GM11168 (cell line): ENCODE results near the gene SWT1.

Experiments used
- in situ Hi-C: fragments of 300-500 bp; cut with MboI; formaldehyde crosslinking; loops from one replicate; pipeline ENCODE4 v1.12.0; 2022; ENCODE audit warnings: low sequenced_read_pairs; ENCODE audit not compliant: unreplicated experiment

SWT1 gene

DNA sequence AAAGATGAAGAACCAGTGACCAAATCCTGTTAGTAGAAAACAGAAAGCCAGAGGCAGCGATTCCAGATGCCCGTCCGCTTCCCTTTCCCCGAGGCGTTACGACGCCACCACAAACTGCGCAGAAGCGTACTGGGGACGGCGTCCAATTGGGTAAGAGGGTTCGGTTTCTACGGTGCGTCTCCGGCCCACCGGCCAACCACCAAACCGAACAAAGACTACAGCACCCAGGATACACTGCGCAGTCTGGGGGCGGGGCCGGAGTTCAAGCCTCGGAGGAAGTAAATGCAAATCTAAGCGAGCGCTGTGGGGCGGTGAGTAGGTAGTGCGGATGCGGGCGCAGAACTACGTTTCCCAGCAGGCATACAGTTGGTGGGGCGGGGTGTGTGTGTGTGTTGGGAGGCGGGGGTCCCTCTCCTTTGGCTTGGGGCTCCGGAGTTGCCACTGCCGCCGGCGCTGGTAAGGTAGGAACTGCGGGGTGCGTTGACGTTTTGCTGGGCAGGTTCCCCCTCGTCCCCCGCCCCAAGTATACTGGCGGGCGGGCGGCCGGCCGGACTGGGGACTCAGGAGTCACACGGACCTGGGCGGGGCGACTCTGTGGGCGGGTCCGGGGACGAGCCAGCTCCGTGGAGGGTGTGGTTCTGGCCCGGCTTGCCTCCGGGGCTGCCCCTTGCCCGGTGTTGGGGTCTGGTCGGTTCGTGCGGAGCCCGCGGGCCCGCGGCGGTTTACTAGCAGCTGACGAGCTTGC is at the start of gene SWT1, which contains the start of gene TRMT1L:
Gene SWT1, plus strand, starts transcription at position 314 of the 745 bp plus-strand sequence. CDS start 3,675 bp downstream, outside the sequence.
Gene TRMT1L, minus strand, starts transcription at position 100 of the 745 bp plus-strand sequence. CDS start 241 bp downstream, outside the sequence.
- in situ Hi-C loops, result no loop called here

DNA sequence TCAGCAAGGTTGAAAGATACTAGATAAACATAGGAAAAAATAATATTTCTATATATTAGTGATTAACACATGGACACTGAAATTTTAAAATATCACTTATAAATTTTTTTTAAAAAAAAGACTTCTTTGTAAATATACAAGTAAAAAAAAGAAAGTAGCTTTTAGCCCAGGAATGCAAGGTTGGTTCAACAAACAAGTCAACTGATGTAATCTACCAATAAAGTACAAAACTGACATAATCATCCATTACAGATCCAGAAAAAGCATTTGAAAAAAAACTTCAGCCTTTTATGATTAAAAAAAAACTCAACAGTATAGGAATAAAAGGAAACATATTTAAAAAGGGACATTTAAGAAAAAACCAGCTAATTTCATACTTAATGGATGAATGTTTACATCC is 48.6 kb upstream of the SWT1 start:
- in situ Hi-C loops, result no loop called here

DNA sequence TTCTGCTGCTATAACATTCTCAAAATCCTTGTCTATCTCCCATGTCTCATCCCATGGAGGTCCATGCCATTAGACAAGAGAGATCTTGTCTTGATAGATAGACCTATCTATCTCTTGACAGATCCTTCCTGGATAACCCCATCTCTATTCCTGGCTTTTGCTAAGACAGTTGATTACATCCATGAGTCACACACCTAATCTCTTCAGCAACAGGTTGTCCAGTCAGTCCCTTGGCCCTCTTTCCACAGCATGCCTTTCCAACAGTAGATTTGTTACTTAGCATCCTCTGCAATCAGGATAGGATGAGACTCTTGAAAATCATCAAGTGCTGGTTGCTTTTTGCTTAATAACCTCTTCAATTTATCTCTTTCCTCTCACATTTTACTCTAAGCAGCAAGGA is 46.8 kb upstream of the SWT1 start:
- in situ Hi-C loops, result no loop called here

DNA sequence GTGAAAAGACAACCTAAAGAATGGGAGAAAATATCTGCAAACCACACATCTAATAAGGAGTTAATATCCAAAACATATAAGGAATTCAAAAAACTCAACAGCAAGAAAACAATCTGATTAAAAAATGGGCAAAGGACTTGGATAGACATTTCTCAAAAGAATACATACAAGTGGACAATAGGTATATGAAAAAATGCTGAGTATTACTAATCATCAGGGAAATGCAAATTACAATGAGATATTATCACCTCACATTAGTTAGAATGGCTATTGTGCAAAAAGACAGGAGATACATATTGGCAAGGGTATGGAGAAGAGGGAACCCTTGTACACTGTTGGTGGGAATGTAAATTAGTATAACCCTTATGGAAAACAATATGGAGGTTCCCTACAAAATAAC is 45.1 kb upstream of the SWT1 start:
- in situ Hi-C loops, result no loop called here

GRCh38 chr1:185112356-185112755 is 44.6 kb upstream of the SWT1 start:
- in situ Hi-C loops, result no loop called here

DNA sequence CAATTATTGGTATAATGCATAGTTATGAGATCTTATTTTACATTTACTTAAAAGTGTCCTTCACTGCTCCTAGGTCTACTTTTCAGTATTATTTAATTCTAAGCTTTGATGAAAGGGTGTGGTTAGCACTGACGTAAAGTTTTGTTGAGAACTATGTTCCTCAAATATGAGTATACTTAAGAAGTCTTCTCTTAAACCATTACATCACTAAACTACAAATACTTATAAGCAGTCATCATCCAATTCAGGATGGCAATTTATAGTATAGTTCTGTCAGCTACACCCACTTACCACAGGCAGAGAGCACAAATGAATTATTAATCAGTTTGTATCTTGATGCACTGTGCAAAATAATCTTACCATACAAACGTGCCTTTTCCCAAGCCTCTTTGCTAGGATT is 27.3 kb upstream of the SWT1 start:
- in situ Hi-C loops, result no loop called here

DNA sequence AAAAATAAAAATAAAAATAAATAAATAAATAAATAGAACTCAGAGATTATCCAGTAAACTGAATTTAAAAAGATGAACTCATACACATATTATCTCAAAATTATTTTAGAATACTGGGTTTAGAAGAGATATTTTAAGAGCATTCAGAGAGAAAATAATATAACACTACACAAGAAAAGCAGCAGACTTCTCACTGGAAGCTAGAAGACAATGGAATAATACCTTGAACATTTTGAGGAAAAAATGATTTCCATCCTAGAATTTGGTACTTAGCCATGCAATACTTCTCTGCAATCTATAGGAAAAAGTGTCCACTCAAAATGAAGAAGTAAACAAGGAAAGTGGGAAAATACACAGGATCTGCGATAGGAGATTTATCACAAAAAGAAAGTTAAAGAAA is 24.4 kb upstream of the SWT1 start:
- in situ Hi-C loops, result no loop called here

DNA sequence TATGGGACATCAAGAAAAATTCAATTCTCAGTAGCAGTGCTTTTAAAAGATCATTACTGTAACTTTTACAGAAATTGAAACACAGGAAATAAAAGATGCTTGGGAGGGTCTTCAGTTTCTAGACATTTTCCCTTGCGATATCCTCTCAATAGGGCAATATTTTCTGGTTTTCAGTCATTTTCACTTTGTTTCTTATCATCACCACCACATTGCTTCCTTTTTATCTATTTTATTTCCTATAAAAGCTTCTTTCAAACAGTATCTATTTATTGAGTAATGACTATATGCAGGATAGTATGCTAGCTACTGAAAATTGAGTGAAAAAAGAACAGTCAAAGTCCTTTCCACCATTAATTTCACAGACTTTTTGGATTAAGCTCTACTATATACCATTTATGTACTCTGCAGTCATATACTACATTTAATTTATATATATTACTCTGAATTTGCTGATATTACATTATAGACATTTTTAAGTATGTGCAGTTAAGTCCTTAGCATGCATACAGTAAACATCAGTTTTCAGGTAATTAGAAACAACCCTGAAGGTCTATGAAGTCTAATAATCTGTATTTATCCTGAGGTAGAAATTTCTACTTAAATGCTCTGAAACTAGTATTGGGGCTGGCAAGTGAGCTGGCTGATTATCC is 18.9 kb upstream of the SWT1 start:
- in situ Hi-C loops, result no loop called here

- in situ Hi-C loops, result no loop called here
These were observed 17.7 kb upstream of the SWT1 start for GRCh38 chr1:185139246-185139645.

- in situ Hi-C loops, result no loop called here
These were observed 12.7 kb upstream of the SWT1 start for GRCh38 chr1:185144233-185144632.

DNA sequence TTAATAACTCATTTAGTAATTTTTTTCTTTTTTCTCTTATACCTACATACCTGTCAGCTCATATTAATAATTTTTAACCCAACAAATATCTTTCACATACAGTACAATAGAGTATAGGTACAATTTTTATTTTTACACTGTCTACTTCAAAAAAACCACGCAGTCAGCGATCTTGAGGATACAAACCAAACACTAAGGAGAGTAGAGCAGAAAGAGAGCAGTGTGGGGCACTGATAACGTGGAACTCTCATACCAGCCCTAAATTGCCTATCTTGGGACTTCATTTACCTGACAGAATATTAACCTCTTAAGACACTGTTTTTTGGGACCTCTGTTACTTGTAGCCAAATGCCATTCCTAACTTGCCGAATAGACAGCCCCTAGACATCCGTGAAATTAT is 5.8 kb upstream of the SWT1 start:
- in situ Hi-C loops, result no loop called here

DNA sequence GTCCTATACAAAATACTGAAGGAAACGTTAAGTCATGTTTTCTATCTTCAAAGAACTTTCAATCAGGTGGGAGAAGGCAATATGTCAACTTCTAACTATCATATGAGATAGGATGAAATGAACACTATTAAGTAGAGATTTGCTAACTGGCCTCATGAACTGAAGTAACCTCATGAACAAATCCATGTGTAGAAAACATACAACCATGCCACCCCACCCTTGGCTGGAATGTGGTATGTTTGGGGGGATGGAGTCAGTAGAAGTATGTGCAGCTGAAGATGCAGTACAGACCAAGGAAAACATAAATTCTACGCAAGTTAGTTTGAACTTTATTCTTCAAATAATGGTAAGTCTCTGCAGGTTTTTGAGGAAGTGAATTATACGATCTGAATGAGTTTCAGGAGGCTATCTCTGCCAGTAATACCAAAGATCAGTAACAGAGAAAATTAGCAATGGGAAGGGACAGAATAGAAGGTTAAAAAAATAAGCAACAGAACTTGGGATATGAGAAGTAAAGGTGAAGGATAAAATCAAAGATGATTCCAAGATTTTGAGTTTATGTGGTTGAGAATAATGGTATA is 4.7 kb upstream of the SWT1 start:
- in situ Hi-C loops, result no loop called here

- in situ Hi-C loops, result no loop called here
These were observed 2.0 kb upstream of the SWT1 start for GRCh38 chr1:185154912-185155513.

- in situ Hi-C loops, result no loop called here
These were observed 1.2 kb upstream of the SWT1 start for GRCh38 chr1:185155600-185156287.

GRCh38 chr1:185156288-185156853 is 596 bp upstream of the SWT1 start:
- in situ Hi-C loops, result no loop called here

- in situ Hi-C loops, result no loop called here
These were observed 839 bp downstream of the SWT1 start for GRCh38 chr1:185157599-185158412.

DNA sequence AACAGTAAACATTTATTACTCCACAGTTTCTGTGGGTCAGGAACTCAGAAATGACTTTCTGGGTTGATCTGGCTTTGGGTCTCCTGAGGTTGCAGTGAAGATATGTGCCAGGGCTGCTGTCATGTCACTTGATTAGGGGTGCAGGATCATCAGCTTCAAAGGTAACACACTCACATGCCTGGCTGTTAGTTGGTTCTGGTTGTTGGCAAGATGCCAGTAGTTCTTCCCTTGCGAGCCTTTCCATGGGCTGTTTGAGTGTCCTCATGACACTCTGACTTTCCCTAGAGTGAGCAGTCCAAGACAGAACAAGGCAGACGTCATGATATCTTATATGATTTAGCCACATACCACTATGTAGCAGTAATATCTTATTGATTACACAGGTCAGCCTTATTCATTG is 1.8 kb downstream of the SWT1 start:
- in situ Hi-C loops, result no loop called here

GRCh38 chr1:185159966-185160365 is 3.0 kb downstream of the SWT1 start:
- in situ Hi-C loops, result no loop called here

DNA sequence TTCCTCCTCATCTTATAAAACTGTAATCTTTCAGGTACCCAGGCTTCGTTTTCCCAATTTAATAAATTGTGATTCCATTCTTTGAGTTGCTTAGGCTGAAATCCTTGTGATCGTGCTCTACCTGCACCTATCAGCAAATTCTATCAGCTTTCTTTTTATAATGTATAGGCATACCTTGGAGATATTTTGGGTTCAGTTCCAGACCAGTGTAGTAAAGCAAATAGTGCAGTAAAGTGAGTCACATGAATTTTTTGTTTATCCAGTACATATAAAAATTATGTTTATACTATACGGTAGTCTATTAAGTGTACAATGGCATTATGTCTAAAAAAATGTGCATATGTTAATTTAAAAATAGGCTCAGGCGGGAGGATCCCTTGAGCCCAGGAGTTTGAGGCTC is 5.5 kb downstream of the SWT1 start:
- in situ Hi-C loops, result no loop called here
